Heart left ventricle (tissue), 13 donors: ENCODE results near the gene PRRX1.

Experiments
- CTCF ChIP-seq, 12 donors: fragments of 200-600 bp; sonication (generic) in 4 of 12; IDR thresholded peaks; one replicate each; pipeline versions ENCODE4 v1.5.0 to v1.8.0; 2018 to 2022; ENCODE audit warnings: antibody characterized with exemption in 12 of 12, mild to moderate bottlenecking in 5 of 12
- POLR2A ChIP-seq, 2 donors: fragments of 450-650 bp; IDR thresholded peaks; one replicate each; pipeline ENCODE4 v1.6.1; 2017; ENCODE audit warnings: antibody characterized with exemption in 2 of 2, mild to moderate bottlenecking in 2 of 2, moderate library complexity in 2 of 2
- donor health status: ischemic (EF 13 %, LVEDD 7.1; RV severe dilation, severe dysfunction).
- donor health status: DM: no; HTN: yes; CAD: no.
- donor health status: DM: no; HTN: no; CAD: no.
- donor health status: ischemic (EF 25% LVEDD 6.9; RV normal size, moderate dysfunction).
- donor health status: ischemic (EF 25% LVEDD 5.7; RV mildly dilated, moderate dysfunction).
- donor health status: ischemic (EF 35%, LVEDD 5.7; RV mildly dilated, moderate dysfunction).
- donor health status: nonischemic (EF 11% LVEDD 7.7; RV severe dilation, severe dysfunction).
- donor health status: DM: yes; HTN: yes; CAD: no.
- donor health status: PGD.
- donor health status: ischemic (EF 29% LVEDD 5.4; RV normal size, mild dysfunction).
- donor health status: nonischemic (EF 23%, LVEDD 6.1; RV moderate dilation, normal function).

DNA sequence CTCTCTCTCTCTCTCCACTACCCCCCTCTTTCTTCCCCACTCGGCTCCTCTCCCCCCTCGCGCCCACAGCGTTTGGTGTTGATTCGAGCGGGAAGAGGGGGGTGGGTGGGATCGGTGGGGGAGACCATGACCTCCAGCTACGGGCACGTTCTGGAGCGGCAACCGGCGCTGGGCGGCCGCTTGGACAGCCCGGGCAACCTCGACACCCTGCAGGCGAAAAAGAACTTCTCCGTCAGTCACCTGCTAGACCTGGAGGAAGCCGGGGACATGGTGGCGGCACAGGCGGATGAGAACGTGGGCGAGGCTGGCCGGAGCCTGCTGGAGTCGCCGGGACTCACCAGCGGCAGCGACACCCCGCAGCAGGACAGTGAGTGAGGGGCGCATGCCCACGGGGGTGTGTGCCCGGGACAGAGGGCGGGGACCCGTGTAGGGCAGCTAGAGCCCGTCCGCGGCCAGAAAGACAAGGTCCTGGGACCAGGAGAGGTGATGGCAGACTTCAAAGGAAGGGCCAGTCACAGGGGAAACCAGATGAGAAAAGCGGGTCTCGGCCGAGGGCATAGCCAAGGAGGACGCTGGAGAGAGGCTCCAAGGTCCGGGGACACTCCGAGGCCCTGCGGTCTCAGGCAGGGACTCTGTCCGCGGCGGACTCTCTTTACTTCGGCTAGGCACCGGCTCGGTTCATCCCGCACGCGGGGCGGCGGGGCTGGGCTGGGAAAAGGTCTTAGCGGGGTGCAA, at the start of gene PRRX1:
- no peak for TF ChIP-seq POLR2A (IDR thresholded peaks at IDR 0.05)
- no peak for TF ChIP-seq CTCF (IDR thresholded peaks at IDR 0.05)
